NCI-H524 (cell line): ENCODE data around the gene SLC22A12.

Source experiments
- DNase-seq, 2 experiments: peaks; one replicate each; lab custom pipeline; 2025; lab: John Stamatoyannopoulos, UW

The SLC22A12 gene

DNA sequence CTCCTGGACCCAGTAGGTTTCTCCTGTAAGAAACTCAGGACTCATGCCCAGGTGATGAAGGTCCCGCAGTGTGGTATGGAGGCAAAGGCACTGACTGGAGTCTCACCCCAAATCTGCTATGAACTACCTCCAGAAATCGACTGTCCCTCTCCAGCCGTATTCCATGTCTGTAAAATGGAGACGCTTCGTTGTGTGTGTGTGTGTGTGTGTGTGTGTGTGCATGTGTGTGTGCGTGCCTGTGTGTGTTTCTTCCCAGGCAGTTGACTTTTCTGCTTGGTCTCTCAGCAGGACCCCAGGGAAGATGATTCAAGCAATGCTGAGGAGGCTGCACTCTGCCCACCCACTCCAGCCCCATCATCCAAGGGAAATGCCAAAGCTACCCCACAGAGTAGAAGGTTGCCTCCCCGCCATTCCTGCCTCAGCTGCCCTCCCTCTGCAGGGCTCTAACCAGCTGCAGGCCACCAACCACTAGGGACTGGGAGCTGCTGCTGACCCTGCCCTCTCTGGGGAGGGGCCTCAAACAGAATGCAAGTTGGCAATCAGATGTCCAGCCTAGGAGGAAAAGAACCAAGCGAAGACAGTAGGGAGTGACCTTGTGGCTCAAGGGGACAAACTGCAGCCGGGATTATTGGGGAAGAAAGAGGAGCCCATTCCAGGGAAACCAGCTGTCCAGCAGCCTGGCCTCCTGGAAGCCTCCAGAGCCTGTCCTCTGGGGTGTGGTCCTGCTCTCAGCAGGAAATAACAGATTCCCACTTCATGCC lies 56.2 kb downstream of the SLC22A12 start:
- no peak for DNase-seq

GRCh38 chr11:64648551-64648950 lies 57.5 kb downstream of the SLC22A12 start:
- DNase-seq: no peak

DNA sequence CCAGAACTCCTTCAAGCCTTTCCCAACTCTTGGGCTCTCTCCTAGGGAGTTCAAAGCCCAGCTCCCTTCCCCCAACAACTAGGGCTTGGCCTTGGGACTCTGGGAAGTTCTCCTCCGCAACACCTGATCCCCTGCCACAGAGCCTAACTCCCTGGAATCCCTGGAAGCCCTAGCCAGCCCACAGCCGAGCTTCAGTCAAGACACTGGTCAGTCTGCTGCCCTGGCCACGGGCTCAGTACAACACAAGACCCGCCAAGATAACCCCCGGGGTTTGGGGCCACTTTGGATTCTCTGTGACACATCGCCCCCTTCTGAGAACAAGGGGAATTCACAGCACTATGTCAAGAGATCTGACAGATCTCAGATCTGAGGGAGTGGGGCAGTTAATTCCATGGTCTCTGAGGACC lies 58.3 kb downstream of the SLC22A12 start:
- peak; percentile 54 to 69 for DNase-seq

DNA sequence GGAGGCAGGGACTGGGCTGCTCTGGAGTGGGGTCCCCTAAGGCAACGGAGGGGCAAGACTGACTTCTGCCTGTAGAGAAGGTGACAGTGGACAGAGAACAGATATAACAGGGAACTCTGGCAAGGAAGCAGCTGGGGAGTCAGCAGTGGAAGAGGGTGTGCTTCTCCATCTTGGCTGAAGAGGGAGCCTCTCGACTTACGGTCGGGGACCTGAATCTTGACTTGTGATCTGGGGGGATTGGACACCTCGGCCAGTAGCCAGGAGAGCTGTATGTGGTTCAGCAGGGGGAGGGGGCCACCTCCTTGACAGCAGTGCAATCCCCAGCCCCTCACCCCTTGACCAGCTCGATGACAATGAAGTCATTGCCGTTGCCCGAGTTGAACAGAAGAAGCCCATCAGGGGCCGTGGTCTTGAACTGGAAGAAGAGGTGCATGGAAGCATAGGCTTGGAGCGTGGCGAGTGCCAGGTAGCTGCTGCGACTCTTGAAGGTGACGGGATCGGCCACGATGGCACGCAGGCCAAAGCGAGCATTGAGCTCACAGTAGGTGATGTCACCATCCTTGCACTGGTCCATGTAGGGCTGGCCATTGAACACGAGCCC lies 60.0 kb downstream of the SLC22A12 start:
- peak in 1 of 2 experiments; percentile 50 for DNase-seq
